GM12874 (cell line): ENCODE measurements around the gene INSRR.

Source experiments
- TF ChIP-seq, protein P1 (sequence below): IDR thresholded peaks from 2 replicates; pipeline ENCODE4 v1.5.1; 2011; ENCODE audit warnings: low read depth, mild to moderate bottlenecking, control low read depth, low read length, moderate library complexity; ENCODE audit not compliant: insufficient read depth

Gene INSRR

DNA sequence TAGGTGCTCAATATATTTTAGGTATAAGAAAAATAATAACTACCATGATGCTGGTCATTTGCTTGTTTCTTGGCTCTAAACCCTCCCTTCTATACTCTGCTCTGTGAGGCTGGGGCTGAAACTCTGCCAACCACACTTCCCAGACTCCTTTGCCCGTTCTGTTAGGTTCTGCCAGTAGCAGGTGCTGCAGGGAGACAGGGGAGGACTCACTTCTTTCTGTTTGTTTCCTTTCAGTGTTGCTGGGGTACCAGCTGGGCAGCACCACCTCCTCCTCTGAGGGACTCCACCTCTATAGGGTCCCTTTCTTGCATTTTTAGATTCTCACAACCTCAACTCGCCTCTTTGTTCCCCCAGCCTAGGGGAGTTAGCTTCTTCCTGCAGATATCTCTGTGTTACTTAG is 25.3 kb downstream of the INSRR start:
- TF ChIP-seq, protein P1, sequence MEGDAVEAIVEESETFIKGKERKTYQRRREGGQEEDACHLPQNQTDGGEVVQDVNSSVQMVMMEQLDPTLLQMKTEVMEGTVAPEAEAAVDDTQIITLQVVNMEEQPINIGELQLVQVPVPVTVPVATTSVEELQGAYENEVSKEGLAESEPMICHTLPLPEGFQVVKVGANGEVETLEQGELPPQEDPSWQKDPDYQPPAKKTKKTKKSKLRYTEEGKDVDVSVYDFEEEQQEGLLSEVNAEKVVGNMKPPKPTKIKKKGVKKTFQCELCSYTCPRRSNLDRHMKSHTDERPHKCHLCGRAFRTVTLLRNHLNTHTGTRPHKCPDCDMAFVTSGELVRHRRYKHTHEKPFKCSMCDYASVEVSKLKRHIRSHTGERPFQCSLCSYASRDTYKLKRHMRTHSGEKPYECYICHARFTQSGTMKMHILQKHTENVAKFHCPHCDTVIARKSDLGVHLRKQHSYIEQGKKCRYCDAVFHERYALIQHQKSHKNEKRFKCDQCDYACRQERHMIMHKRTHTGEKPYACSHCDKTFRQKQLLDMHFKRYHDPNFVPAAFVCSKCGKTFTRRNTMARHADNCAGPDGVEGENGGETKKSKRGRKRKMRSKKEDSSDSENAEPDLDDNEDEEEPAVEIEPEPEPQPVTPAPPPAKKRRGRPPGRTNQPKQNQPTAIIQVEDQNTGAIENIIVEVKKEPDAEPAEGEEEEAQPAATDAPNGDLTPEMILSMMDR = no peak

DNA sequence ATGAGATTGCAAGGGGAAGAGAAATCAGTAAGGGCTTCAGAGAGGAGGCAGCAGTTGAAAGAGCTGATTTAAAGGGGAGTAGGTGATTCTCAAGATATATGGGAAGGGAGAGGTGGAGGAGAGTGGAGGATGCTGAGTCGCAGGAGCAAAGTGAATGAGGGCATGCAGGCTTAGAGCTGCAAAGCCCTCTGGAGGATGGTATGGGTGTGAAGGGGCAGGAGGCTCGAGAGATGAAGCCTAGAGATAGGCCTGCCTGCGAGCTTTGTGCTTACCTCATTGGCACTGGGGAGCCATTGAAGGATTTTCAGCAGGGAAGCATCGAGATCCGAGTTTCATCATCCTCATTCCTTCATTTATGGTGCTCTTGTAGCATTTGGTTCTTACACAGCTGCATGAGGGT is 26.5 kb downstream of the INSRR start:
- TF ChIP-seq, protein P1 = no peak

DNA sequence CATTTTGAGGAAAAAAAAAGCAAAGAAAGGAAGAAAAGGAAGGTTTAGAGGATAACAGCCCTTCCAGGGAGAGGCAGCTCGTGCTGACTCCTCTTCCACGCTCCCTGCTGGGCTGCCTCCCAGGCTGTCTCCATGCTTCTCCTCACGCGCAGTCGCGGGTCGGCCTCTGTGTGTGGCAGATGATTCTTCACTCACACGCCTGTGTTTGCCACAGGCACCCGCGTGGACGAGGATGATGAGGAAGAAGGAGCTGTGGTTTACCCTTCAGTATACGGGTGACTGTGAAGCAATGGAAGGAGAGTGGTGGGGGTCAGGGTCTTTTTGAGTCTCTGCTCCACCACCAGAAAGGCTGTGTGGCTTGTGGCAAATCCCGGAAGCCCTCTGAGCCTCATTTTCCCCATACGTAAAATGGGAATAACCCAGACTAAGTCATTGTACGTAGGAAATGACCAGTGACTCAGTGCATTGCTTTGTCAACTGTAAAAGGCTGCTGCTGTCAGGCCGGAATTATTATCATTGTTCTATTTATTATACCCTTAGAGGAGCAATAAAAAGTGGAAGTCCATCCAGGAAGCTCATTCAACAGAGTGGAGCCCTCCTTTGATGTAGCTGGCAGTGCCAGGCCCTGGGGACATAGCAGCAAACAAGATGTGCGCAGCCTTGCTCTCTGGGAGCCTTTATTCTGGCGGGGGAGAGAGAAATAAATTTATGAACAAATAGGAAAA is 30.4 kb downstream of the INSRR start:
- TF ChIP-seq, protein P1 = no peak

DNA sequence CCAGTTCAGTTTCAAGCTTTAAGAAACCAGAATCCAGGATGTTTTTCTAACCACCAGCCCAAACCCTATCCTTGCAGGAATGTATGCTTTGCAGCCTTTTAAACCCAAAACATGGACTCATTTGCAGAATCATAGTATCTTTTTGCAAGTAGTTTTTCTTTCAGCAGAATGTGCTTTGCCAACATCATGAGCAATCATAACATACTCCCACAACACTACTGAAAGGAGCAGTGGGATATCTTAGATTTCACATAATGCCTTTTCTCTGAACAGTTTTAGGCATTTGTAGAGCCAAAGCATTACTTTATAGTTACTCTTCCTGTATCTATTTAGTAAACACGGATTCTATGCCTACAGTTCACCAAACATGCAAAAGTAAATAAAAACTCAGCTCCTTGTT is 32.3 kb downstream of the INSRR start:
- TF ChIP-seq, protein P1 = no peak

DNA sequence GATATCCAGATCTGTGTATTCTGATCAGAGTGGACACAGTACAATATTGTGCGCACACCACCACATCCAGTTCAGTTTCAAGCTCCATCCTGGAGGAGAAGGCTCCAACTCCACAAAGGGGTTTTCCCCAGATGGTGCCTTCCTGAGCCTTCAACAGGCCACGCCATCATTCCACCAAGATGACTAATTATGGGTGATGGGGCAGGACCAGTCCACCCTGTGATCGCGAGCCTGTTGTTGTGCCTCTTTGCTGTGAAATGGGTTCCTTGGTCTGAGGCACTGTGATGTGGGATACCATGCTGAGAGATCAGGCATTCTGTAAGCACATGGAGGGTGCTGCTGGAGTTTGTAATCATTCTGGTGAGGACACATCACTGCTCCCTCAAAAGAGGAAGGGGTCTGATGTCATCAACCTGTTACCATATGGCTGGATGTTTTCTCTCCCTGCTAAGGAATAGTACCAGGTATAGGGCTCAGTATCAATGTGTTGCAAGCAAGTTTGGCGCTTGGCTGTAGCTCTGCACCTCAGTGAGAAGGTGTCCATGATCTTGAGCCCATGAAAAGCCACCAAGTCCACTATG is 35.6 kb downstream of the INSRR start:
- TF ChIP-seq, protein P1 = no peak

DNA sequence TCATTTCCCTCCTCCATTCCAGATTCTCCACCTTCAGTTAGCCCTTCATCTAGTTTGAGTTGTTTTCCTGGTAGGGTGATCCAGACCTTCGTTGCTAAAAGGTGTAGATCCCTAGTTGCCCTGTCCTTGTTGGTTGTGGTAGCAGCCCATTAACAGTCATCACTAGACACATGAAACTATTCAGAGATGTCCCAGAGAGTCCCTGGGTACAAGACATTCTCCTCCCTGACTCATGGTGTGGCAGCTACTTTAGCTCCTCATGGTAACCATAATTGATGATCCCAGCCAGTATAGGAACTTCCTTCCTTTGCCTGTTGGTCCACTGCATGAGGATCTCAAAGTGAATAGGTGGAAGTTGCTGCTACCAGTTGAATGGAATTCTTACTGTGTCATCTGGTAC is 36.2 kb downstream of the INSRR start:
- TF ChIP-seq, protein P1 = no peak

DNA sequence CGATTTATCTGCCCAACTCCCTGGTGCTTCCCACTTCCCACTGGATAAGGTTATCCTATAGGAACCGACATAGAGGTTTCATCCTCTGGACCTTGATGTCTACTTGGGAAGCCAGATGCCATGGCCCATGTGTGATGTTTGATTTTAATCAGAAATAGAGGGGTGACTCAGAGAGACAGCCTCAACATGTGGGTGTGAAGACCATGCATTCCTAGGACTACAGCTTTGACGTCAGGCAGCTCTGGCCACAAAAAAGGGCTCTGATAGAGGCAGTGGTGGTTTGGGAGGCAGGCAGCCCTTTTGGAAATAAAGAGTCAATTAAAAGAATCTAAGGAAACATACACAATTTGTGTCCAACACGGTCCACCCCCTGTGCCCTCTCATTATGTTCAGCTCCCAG is 37.1 kb downstream of the INSRR start:
- TF ChIP-seq, protein P1 = no peak
